SK-N-SH (cell line): Measurements from ENCODE around the gene GSTA4. TPM values are rescaled to one million over a fixed set of nuclear protein-coding genes. Genes with fewer than 3 reads are reported as not detected.
A peak's percentile ranks its signal among the peaks of the same experiment; 100 is the strongest.
"Not testable (repeated sequence)": the region's sequence is repeated elsewhere in the genome, so short reads cannot be mapped to it uniquely, and the experiment has no call there.

Source experiments
- CTCF ChIA-PET: fragments of 300-600, 350-600 bp; formaldehyde crosslinking; extraction: SDS; loops from one replicate; lab custom pipeline; 2021; lab: Yijun Ruan, JAX
- POLR2A ChIA-PET: fragments of 350-600 bp; sonication (Branson Sonifier 250); formaldehyde crosslinking; extraction: SDS; loops from one replicate; lab custom pipeline; 2020; ENCODE audit warnings: antibody characterized with exemption, inconsistent platforms; lab: Yijun Ruan, JAX
- DNase-seq: peaks from one replicate; pipeline ENCODE4 v3.0.0; 2012
- H2AFZ ChIP-seq: fragments of 200-600 bp; sonication (generic); 2 replicates; pipeline ENCODE4 v1.8.1; 2016; ENCODE audit warnings: antibody characterized with exemption, mild to moderate bottlenecking, low read depth
- H3F3A ChIP-seq: fragments of 200-600 bp; sonication (generic); replicated peaks from 2 replicates; pipeline ENCODE3; 2016; ENCODE audit warnings: antibody characterized with exemption, mild to moderate bottlenecking; ENCODE audit not compliant: insufficient read depth
- H3K27ac ChIP-seq, 2 experiments: fragments of 200-500 bp in 1 of 2; fragments of 200-600 bp in 1 of 2; sonication (Bioruptor generic) in 1 of 2; sonication (generic), shearing (Covaris generic) in 1 of 2; 2 replicates each; pipeline versions ENCODE4 v1.5.1 to v1.6.1; 2014 to 2016; ENCODE audit warnings: low read depth in 2 of 2, inconsistent platforms in 1 of 2, low read length in 1 of 2, mild to moderate bottlenecking in 1 of 2, mixed read lengths in 1 of 2
- H3K27me3 ChIP-seq: fragments of 200-600 bp; sonication (generic), shearing (Covaris generic); 2 replicates; pipeline ENCODE4 v1.6.1; 2016; ENCODE audit warnings: mixed run types; ENCODE audit not compliant: insufficient read depth
- H3K36me3 ChIP-seq, 2 experiments: fragments of 200-500 bp in 1 of 2; fragments of 200-600 bp in 1 of 2; sonication (Bioruptor generic) in 1 of 2; sonication (generic) in 1 of 2; replicated peaks in 1 of 2; 2 replicates each; pipeline versions ENCODE3 to v1.5.1; 2014 to 2016; ENCODE audit warnings: low read length in 1 of 2, mild to moderate bottlenecking in 1 of 2; ENCODE audit not compliant: insufficient read depth in 2 of 2, control insufficient read depth in 1 of 2
- H3K4me1 ChIP-seq, 2 experiments: fragments of 200-500 bp in 1 of 2; fragments of 200-600 bp in 1 of 2; sonication (Bioruptor generic) in 1 of 2; sonication (generic), shearing (Covaris generic) in 1 of 2; 2 replicates each; pipeline versions ENCODE4 v1.5.1 to v1.6.1; 2014 to 2016; ENCODE audit warnings: low read depth in 1 of 2, low read length in 1 of 2, mixed run types in 1 of 2; ENCODE audit not compliant: insufficient read depth in 2 of 2, control insufficient read depth in 1 of 2
- H3K4me2 ChIP-seq: fragments of 200-600 bp; sonication (generic), shearing (Covaris generic); 2 replicates; pipeline ENCODE4 v1.6.1; 2017; ENCODE audit warnings: mixed run types
- H3K4me3 ChIP-seq, 2 experiments: fragments of 200-500 bp in 1 of 2; fragments of 200-600 bp in 1 of 2; sonication (Bioruptor generic) in 1 of 2; sonication (generic), shearing (Covaris generic) in 1 of 2; 2 replicates each; pipeline versions ENCODE4 v1.5.1 to v1.8.1; 2014 to 2016; ENCODE audit warnings: low read depth in 2 of 2, inconsistent platforms in 1 of 2, low read length in 1 of 2, mild to moderate bottlenecking in 1 of 2, mixed read lengths in 1 of 2, moderate library complexity in 1 of 2
- H3K79me2 ChIP-seq: fragments of 200-600 bp; sonication (generic); 2 replicates; pipeline ENCODE4 v1.8.1; 2017; ENCODE audit warnings: mild to moderate bottlenecking; ENCODE audit not compliant: insufficient read depth
- H3K9ac ChIP-seq: fragments of 200-600 bp; sonication (generic); 2 replicates; pipeline ENCODE4 v1.6.1; 2017; ENCODE audit warnings: mixed run types
- H3K9me2 ChIP-seq: fragments of 200-600 bp; sonication (generic); 2 replicates; pipeline ENCODE4 v1.6.1; 2017; ENCODE audit warnings: mixed run types
- H3K9me3 ChIP-seq: fragments of 200-600 bp; sonication (generic); 2 replicates; pipeline ENCODE4 v1.6.1; 2017; ENCODE audit warnings: mixed run types, mild to moderate bottlenecking, moderate library complexity
- H4K20me1 ChIP-seq: fragments of 200-600 bp; sonication (generic); 2 replicates; pipeline ENCODE4 v1.6.1; 2017; ENCODE audit warnings: mild to moderate bottlenecking, mixed run types; ENCODE audit not compliant: insufficient read depth
- EZH2phosphoT487 ChIP-seq: fragments of 200-600 bp; sonication (generic); IDR thresholded peaks from 2 replicates; pipeline ENCODE4 v1.6.1; 2017; ENCODE audit warnings: low read depth, mixed run types, mild to moderate bottlenecking, antibody characterized with exemption, moderate library complexity, borderline replicate concordance
- FOSL2 ChIP-seq: IDR thresholded peaks from 2 replicates; pipeline ENCODE4 v1.4.0; 2012; ENCODE audit warnings: low read depth, mild to moderate bottlenecking, moderate library complexity, borderline replicate concordance
- GATA2 ChIP-seq: sonication (generic); formaldehyde crosslinking; IDR thresholded peaks from 2 replicates; pipeline ENCODE4 v1.5.0; 2020; ENCODE audit warnings: mild to moderate bottlenecking, missing genetic modification reagents
- NRF1 ChIP-seq: IDR thresholded peaks from 2 replicates; pipeline ENCODE4 v1.6.1; 2012; ENCODE audit warnings: low read depth, mild to moderate bottlenecking, low read length
- PBX3 ChIP-seq: IDR thresholded peaks from 2 replicates; pipeline ENCODE4; 2012
- REST ChIP-seq: IDR thresholded peaks from 2 replicates; pipeline ENCODE4 v1.6.1; 2012; ENCODE audit warnings: mild to moderate bottlenecking, low read depth, low read length, moderate library complexity
- SMC3 ChIP-seq: IDR thresholded peaks from 2 replicates; pipeline ENCODE4 v1.6.1; 2012; ENCODE audit warnings: low read depth, low read length, improper control_type of control experiment
- USF2 ChIP-seq: fragments of 150-350 bp; IDR thresholded peaks from 2 replicates; pipeline ENCODE4 v1.6.1; 2017; ENCODE audit warnings: antibody characterized with exemption, low read length, low read depth, borderline replicate concordance
- WGBS: methylation state at CpG from one replicate; pipeline ENCODE4 v1.1.6; 2017; ENCODE audit warnings: low lambda C conversion rate; 5-methylcytosine and 5-hydroxymethylcytosine counted together
- polyA plus RNA-seq, 3 experiments: library from polyadenylated mRNA; depleted of rRNA; stranded (reverse); fragments of >200 nt; gene quantifications; 2 replicates each; pipeline ENCODE4 v1.2.3, GENCODE V29; 2012
- TF ChIP-seq, protein P1 (sequence below): fragments of 150-350 bp; IDR thresholded peaks from 2 replicates; pipeline ENCODE4 v1.6.1; 2016; ENCODE audit warnings: mild to moderate bottlenecking, low read depth, low read length
- TF ChIP-seq, protein P2 (sequence below): fragments of 200-600 bp; sonication (generic); IDR thresholded peaks from 2 replicates; pipeline ENCODE4 v1.6.1; 2017; ENCODE audit warnings: antibody characterized with exemption, mild to moderate bottlenecking, moderate library complexity

GSTA4 gene
- polyA plus RNA-seq, 1 of the 3 experiments (the other 2 are of a cell fraction), result 28.3 TPM

DNA sequence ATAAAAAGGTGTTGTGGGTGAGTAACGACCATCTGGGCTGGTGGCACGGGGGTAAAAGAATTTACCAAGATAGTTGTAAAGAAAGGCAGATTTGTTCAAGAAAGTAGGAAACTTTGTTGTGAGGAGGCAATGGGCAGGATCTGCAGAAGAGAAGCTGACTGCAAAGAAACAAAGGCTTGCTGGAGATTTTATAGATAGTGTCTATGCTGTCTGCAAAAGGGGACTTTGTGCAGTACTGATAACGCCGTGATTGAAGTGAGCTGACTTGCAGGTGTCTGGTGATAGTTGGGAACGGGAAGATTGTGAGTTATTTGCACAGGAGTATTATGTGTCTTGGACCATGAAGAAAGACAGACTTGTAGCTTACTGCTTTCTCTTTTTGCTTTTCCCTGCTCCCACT, 48.8 kb downstream of the GSTA4 start:
- Histone ChIP-seq H3K9me2 (no peaks in the 10 kb centered on the region), H4K20me1 (no peaks in the 10 kb centered on the region), H3K9me3 (no peaks in the 10 kb centered on the region), H3F3A (no peaks in the 10 kb centered on the region), H3K27me3 (no peaks in the 10 kb centered on the region), H3K4me3 (no peak overlapping the region), H3K27ac (no peak overlapping the region), H3K36me3 (no peaks in the 10 kb centered on the region), H3K9ac (no peak overlapping the region), H3K4me2 (no peak overlapping the region), H3K79me2 (no peaks in the 10 kb centered on the region), H3K4me1 (no peaks in the 10 kb centered on the region), H2AFZ (peak overlapping the region; percentile 56; the same call in 1 of the 2 replicates)
- CTCF ChIA-PET, result interaction anchor here (1.0 kb wide), 1 partner anchor 19 kb away, joined by 3 read pairs; no protein-coding TSS in a partner anchor
- 15% methylated on average over 5 of the region's 5 CpGs for WGBS
- POLR2A ChIA-PET, result no interaction called here
- no peak for DNase-seq
- no peak for TF ChIP-seq REST
- peak; percentile 50 for TF ChIP-seq GATA2 (CRISPR knock-in tag)

- H4K20me1 ChIP-seq, H3K9me2 ChIP-seq, H3K4me2 ChIP-seq, H3F3A ChIP-seq, H3K9ac ChIP-seq, H2AFZ ChIP-seq, H3K4me3 ChIP-seq, H3K27ac ChIP-seq, H3K9me3 ChIP-seq, DNase-seq, H3K27me3 ChIP-seq, H3K79me2 ChIP-seq, H3K36me3 ChIP-seq, H3K4me1 ChIP-seq, CTCF ChIA-PET: not testable (repeated sequence)
- POLR2A ChIA-PET, result interaction anchor here (0.6 kb wide), 1 partner anchor 39 kb away, joined by 4 read pairs; no protein-coding TSS in a partner anchor
- 93% methylated on average over 10 of the region's 10 CpGs for WGBS
Observed at GRCh38 chr6:52942821-52943220, 52.3 kb downstream of the GSTA4 start.

DNA sequence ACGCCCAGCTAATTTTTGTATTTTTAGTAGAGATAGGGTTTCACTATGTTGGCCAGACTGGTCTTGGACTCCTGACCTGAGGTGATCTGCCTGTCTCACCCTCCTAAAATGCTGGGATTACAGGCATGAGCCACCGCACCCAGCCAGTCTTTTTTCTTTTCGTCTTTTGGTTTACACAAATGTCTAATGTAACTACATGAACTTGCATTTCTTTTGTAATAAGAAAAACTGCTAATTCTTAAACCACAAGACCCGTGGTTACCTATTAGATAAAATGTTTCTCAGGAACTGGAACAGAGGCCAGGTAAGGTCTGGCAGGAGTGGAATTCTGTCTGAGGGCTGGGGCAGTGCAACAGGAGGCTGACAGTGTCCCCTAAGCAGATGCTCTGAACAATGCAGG, 52.9 kb downstream of the GSTA4 start:
- no peak overlapping the region for H3K4me3 ChIP-seq
- no peaks in the 10 kb centered on the region; a peak in 1 of 4 replicates for H3K4me1 ChIP-seq
- H3K9me2 ChIP-seq, result no peaks in the 10 kb centered on the region
- WGBS, result 74% methylated on average over 4 of the region's 4 CpGs
- H2AFZ ChIP-seq, result no peak overlapping the region
- no peaks in the 10 kb centered on the region for H3K27me3 ChIP-seq
- POLR2A ChIA-PET, result interaction anchor here (0.6 kb wide), 1 partner anchor 38 kb away, joined by 4 read pairs; no protein-coding TSS in a partner anchor
- DNase-seq, result no peak
- H3K9me3 ChIP-seq, result no peaks in the 10 kb centered on the region
- no peak overlapping the region for H3K27ac ChIP-seq
- no peaks in the 10 kb centered on the region for H4K20me1 ChIP-seq
- no peak overlapping the region for H3K9ac ChIP-seq
- H3K4me2 ChIP-seq, result no peak overlapping the region
- H3K79me2 ChIP-seq, result no peaks in the 10 kb centered on the region
- no peaks in the 10 kb centered on the region for H3K36me3 ChIP-seq
- no peaks in the 10 kb centered on the region for H3F3A ChIP-seq
- CTCF ChIA-PET, result no interaction called here
- TF ChIP-seq, protein P1, sequence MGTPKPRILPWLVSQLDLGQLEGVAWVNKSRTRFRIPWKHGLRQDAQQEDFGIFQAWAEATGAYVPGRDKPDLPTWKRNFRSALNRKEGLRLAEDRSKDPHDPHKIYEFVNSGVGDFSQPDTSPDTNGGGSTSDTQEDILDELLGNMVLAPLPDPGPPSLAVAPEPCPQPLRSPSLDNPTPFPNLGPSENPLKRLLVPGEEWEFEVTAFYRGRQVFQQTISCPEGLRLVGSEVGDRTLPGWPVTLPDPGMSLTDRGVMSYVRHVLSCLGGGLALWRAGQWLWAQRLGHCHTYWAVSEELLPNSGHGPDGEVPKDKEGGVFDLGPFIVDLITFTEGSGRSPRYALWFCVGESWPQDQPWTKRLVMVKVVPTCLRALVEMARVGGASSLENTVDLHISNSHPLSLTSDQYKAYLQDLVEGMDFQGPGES, result no peak
- no peak for TF ChIP-seq PBX3
- TF ChIP-seq SMC3, result no peak
- TF ChIP-seq, protein P2, sequence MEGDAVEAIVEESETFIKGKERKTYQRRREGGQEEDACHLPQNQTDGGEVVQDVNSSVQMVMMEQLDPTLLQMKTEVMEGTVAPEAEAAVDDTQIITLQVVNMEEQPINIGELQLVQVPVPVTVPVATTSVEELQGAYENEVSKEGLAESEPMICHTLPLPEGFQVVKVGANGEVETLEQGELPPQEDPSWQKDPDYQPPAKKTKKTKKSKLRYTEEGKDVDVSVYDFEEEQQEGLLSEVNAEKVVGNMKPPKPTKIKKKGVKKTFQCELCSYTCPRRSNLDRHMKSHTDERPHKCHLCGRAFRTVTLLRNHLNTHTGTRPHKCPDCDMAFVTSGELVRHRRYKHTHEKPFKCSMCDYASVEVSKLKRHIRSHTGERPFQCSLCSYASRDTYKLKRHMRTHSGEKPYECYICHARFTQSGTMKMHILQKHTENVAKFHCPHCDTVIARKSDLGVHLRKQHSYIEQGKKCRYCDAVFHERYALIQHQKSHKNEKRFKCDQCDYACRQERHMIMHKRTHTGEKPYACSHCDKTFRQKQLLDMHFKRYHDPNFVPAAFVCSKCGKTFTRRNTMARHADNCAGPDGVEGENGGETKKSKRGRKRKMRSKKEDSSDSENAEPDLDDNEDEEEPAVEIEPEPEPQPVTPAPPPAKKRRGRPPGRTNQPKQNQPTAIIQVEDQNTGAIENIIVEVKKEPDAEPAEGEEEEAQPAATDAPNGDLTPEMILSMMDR, result no peak
- TF ChIP-seq EZH2phosphoT487, result no peak
- TF ChIP-seq FOSL2, result no peak
- TF ChIP-seq USF2, result no peak
- no peak for TF ChIP-seq NRF1
